Liver (tissue), 2 donors: ENCODE results near the gene MPPED2.

ENCODE experiments used
- FOXA1 ChIP-seq: IDR thresholded peaks from 2 replicates; pipeline ENCODE4 v1.6.1; 2016; ENCODE audit warnings: antibody characterized with exemption
- MAX ChIP-seq: IDR thresholded peaks from 2 replicates; pipeline ENCODE4 v1.6.1; 2016; ENCODE audit warnings: antibody characterized with exemption
- TF ChIP-seq, protein P1 (sequence below): fragments of 150-350 bp; IDR thresholded peaks from 2 replicates; pipeline ENCODE4 v1.5.1; 2017; ENCODE audit warnings: improper control_type of control experiment, low read depth, low read length; ENCODE audit not compliant: missing input control
- TF ChIP-seq, protein P2 (sequence below): IDR thresholded peaks from 2 replicates; pipeline ENCODE4 v1.6.1; 2016; ENCODE audit warnings: antibody characterized with exemption, mild to moderate bottlenecking
- donor health status: healthy.

DNA sequence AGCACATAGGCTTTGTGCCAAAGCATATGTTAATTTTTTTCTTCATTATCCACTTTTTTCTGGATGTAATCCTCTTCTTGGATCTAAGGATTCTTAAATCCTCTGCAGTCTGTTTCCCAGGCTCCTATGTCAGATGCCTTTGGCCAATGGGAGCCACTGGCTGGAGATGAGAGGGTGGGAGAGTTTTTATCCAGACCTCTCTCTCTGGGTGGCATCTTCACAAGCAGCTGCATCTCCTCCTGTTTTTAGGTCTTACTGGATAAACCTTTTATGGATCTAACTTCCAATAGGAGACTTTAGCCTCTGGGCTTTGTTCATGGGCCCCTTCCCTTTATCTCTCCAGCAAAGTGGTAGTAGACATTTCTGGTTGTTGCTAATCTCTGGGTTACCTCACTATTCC, 22.4 kb upstream of the MPPED2 start:
- TF ChIP-seq MAX: no peak
- TF ChIP-seq, protein P1, sequence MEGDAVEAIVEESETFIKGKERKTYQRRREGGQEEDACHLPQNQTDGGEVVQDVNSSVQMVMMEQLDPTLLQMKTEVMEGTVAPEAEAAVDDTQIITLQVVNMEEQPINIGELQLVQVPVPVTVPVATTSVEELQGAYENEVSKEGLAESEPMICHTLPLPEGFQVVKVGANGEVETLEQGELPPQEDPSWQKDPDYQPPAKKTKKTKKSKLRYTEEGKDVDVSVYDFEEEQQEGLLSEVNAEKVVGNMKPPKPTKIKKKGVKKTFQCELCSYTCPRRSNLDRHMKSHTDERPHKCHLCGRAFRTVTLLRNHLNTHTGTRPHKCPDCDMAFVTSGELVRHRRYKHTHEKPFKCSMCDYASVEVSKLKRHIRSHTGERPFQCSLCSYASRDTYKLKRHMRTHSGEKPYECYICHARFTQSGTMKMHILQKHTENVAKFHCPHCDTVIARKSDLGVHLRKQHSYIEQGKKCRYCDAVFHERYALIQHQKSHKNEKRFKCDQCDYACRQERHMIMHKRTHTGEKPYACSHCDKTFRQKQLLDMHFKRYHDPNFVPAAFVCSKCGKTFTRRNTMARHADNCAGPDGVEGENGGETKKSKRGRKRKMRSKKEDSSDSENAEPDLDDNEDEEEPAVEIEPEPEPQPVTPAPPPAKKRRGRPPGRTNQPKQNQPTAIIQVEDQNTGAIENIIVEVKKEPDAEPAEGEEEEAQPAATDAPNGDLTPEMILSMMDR: no peak
- TF ChIP-seq, protein P2, sequence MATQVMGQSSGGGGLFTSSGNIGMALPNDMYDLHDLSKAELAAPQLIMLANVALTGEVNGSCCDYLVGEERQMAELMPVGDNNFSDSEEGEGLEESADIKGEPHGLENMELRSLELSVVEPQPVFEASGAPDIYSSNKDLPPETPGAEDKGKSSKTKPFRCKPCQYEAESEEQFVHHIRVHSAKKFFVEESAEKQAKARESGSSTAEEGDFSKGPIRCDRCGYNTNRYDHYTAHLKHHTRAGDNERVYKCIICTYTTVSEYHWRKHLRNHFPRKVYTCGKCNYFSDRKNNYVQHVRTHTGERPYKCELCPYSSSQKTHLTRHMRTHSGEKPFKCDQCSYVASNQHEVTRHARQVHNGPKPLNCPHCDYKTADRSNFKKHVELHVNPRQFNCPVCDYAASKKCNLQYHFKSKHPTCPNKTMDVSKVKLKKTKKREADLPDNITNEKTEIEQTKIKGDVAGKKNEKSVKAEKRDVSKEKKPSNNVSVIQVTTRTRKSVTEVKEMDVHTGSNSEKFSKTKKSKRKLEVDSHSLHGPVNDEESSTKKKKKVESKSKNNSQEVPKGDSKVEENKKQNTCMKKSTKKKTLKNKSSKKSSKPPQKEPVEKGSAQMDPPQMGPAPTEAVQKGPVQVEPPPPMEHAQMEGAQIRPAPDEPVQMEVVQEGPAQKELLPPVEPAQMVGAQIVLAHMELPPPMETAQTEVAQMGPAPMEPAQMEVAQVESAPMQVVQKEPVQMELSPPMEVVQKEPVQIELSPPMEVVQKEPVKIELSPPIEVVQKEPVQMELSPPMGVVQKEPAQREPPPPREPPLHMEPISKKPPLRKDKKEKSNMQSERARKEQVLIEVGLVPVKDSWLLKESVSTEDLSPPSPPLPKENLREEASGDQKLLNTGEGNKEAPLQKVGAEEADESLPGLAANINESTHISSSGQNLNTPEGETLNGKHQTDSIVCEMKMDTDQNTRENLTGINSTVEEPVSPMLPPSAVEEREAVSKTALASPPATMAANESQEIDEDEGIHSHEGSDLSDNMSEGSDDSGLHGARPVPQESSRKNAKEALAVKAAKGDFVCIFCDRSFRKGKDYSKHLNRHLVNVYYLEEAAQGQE: no peak
- no peak for TF ChIP-seq FOXA1
